Mesendoderm (in vitro differentiated cells): ENCODE results near the gene TMEM178B.
"Not testable (repeated sequence)": the region's sequence is repeated elsewhere in the genome, so short reads cannot be mapped to it uniquely, and the experiment has no call there.

ENCODE experiments used
- DNase-seq: peaks from one replicate; pipeline ENCODE4 v3.0.0; 2013
- H2AK5ac ChIP-seq: 2 replicates; pipeline ENCODE4 v1.6.1; 2013; ENCODE audit warnings: low read length, inconsistent platforms
- H2BK120ac ChIP-seq: 2 replicates; pipeline ENCODE4 v1.6.1; 2013; ENCODE audit warnings: low read depth, mild to moderate bottlenecking, low read length, moderate library complexity, mixed read lengths
- H2BK15ac ChIP-seq: replicated peaks from 2 replicates; pipeline ENCODE4 v1.6.1; 2013; ENCODE audit warnings: low read depth, mild to moderate bottlenecking, moderate library complexity
- H2BK5ac ChIP-seq: 2 replicates; pipeline ENCODE4 v1.6.1; 2013; ENCODE audit warnings: low read length, inconsistent platforms
- H3K18ac ChIP-seq: 2 replicates; pipeline ENCODE4 v1.6.1; 2013; ENCODE audit warnings: mild to moderate bottlenecking, low read length, mixed read lengths
- H3K23ac ChIP-seq: one replicate; pipeline ENCODE4 v1.6.1; 2013; ENCODE audit warnings: low read length
- H3K27ac ChIP-seq: 2 replicates; pipeline ENCODE4 v1.5.1; 2013; ENCODE audit warnings: low read depth, mild to moderate bottlenecking, inconsistent platforms, low read length, moderate library complexity
- H3K27me3 ChIP-seq: 2 replicates; pipeline ENCODE4 v1.6.1; 2013; ENCODE audit warnings: low read length, control low read depth, mild to moderate bottlenecking, inconsistent platforms; ENCODE audit not compliant: insufficient read depth, poor library complexity
- H3K36me3 ChIP-seq: 2 replicates; pipeline ENCODE4 v1.6.1; 2013; ENCODE audit warnings: low read length, inconsistent platforms; ENCODE audit not compliant: control insufficient read depth, insufficient read depth
- H3K4ac ChIP-seq: one replicate; pipeline ENCODE4 v1.6.1; 2013; ENCODE audit warnings: low read depth, mild to moderate bottlenecking, low read length, moderate library complexity
- H3K4me1 ChIP-seq: 2 replicates; pipeline ENCODE4 v1.6.1; 2013; ENCODE audit warnings: low read depth, low read length, inconsistent platforms; ENCODE audit not compliant: control insufficient read depth
- H3K4me2 ChIP-seq: 2 replicates; pipeline ENCODE4 v1.6.1; 2013; ENCODE audit warnings: low read length
- H3K4me3 ChIP-seq: 2 replicates; pipeline ENCODE4 v1.5.1; 2013; ENCODE audit warnings: mild to moderate bottlenecking, low read length
- H3K56ac ChIP-seq: one replicate; pipeline ENCODE4 v1.6.1; 2013; ENCODE audit warnings: low read length
- H3K79me1 ChIP-seq: 2 replicates; pipeline ENCODE4 v1.6.1; 2013; ENCODE audit warnings: low read length, inconsistent platforms
- H3K79me2 ChIP-seq: 2 replicates; pipeline ENCODE4 v1.6.1; 2013; ENCODE audit warnings: mild to moderate bottlenecking, low read length; ENCODE audit not compliant: control insufficient read depth, insufficient read depth
- H3K9ac ChIP-seq: 2 replicates; pipeline ENCODE4 v1.6.1; 2013; ENCODE audit warnings: low read length, inconsistent platforms
- H4K5ac ChIP-seq: one replicate; pipeline ENCODE4 v1.6.1; 2013; ENCODE audit warnings: low read length
- H4K8ac ChIP-seq: one replicate; pipeline ENCODE4 v1.6.1; 2013; ENCODE audit warnings: low read depth, mild to moderate bottlenecking, control low read depth, low read length, moderate library complexity
- WGBS: extraction: QIAGEN DNeasy Blood & Tissue Kit; methylation state at CpG from one replicate; pipeline ENCODE4 v1.1.7; 2013; ENCODE audit warnings: low lambda C conversion rate, missing lambda C conversion rate; ENCODE audit not compliant: insufficient coverage; ENCODE audit errors: extremely low coverage; 5-methylcytosine and 5-hydroxymethylcytosine counted together

Gene TMEM178B

GRCh38 chr7:141102436-141102835 is 28.6 kb downstream of the TMEM178B start:
- H3K4me2 ChIP-seq, result no peak overlapping the region
- no peak overlapping the region for H3K56ac ChIP-seq
- no peak overlapping the region for H3K27ac ChIP-seq
- H3K27me3 ChIP-seq, result no peaks in the 10 kb centered on the region
- H2BK5ac ChIP-seq, result no peak overlapping the region
- H2AK5ac ChIP-seq, result no peak overlapping the region
- H3K4me1 ChIP-seq, result no peaks in the 10 kb centered on the region
- DNase-seq, result no peak
- no peak overlapping the region for H3K4me3 ChIP-seq
- no peak overlapping the region for H2BK15ac ChIP-seq
- no peaks in the 10 kb centered on the region for H3K79me1 ChIP-seq
- H3K9ac ChIP-seq, result no peak overlapping the region
- H3K79me2 ChIP-seq, result no peaks in the 10 kb centered on the region
- H2BK120ac ChIP-seq, result no peak overlapping the region
- no peak overlapping the region for H4K8ac ChIP-seq
- no peak overlapping the region for H3K18ac ChIP-seq
- H4K5ac ChIP-seq, result no peak overlapping the region
- H3K23ac ChIP-seq, result no peak overlapping the region
- no peak overlapping the region for H3K4ac ChIP-seq
- no CpG with 5 or more reads among the region's 2 CpGs for WGBS
- H3K36me3 ChIP-seq, result no peaks in the 10 kb centered on the region

DNA sequence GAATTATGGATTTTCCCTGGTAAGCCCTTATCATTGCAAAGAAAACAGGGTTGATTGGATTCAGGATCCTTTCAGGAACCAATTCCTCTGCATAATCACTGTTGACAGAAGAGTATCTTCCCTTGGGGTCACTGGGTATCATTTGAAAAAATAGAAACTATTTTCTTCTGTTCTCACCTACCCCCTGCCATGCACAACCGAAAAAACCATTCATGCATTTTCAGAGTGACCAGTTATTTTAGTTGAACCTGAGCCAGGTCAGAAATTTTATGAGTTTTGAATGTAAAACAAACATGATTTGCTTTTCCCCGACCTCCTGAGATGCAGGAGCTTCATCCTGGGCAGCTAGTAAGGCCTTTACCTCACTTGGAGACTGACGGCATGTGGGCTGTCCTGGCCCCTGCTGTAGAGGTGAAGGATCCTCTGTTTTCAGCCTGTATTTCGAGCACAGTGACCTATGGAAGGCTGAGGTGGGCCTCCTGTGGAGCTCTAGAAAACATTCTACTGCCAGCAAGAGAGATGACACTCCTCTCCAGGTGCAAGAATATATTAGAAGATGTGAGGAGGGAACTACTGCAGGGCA is 30.1 kb downstream of the TMEM178B start:
- no peak overlapping the region for H3K4ac ChIP-seq
- H3K9ac ChIP-seq, result no peak overlapping the region
- H3K23ac ChIP-seq, result no peak overlapping the region
- H3K4me3 ChIP-seq, result no peak overlapping the region
- H2AK5ac ChIP-seq, result no peak overlapping the region
- H3K27me3 ChIP-seq, result no peaks in the 10 kb centered on the region
- H3K36me3 ChIP-seq, result no peaks in the 10 kb centered on the region
- no peak overlapping the region for H3K56ac ChIP-seq
- H3K4me1 ChIP-seq, result no peaks in the 10 kb centered on the region
- H2BK15ac ChIP-seq, result no peak overlapping the region
- H4K8ac ChIP-seq, result no peak overlapping the region
- DNase-seq, result no peak
- H3K18ac ChIP-seq, result no peak overlapping the region
- H3K4me2 ChIP-seq, result no peak overlapping the region
- WGBS, result no CpG with 5 or more reads among the region's 4 CpGs
- no peak overlapping the region for H4K5ac ChIP-seq
- no peaks in the 10 kb centered on the region for H3K79me1 ChIP-seq
- H2BK120ac ChIP-seq, result no peak overlapping the region
- no peaks in the 10 kb centered on the region for H3K79me2 ChIP-seq
- H3K27ac ChIP-seq, result no peak overlapping the region
- H2BK5ac ChIP-seq, result no peak overlapping the region

- Histone ChIP-seq H3K4me3 (no peak overlapping the region), H2BK5ac (no peak overlapping the region), H3K27ac (no peak overlapping the region), H4K5ac (no peak overlapping the region), H4K8ac (no peak overlapping the region), H3K27me3 (no peaks in the 10 kb centered on the region), H3K23ac (no peak overlapping the region), H2BK120ac (no peak overlapping the region), H3K4me2 (no peak overlapping the region), H2AK5ac (no peak overlapping the region), H3K4me1 (no peaks in the 10 kb centered on the region), H3K4ac (no peak overlapping the region), H3K9ac (no peak overlapping the region), H2BK15ac (no peak overlapping the region), H3K56ac (no peak overlapping the region), H3K36me3 (no peaks in the 10 kb centered on the region), H3K79me2 (no peaks in the 10 kb centered on the region), H3K79me1 (no peaks in the 10 kb centered on the region), H3K18ac (no peak overlapping the region)
- no CpG with 5 or more reads among the region's 1 CpG for WGBS
- DNase-seq, result no peak
These were observed 39.3 kb downstream of the TMEM178B start for GRCh38 chr7:141113131-141113530.

- Histone ChIP-seq H4K8ac (no peak overlapping the region), H2BK15ac (no peak overlapping the region), H3K9ac (no peak overlapping the region), H3K79me1 (no peaks in the 10 kb centered on the region), H3K18ac (no peak overlapping the region), H3K27ac (no peak overlapping the region), H3K4me3 (no peak overlapping the region), H2BK5ac (no peak overlapping the region), H3K27me3 (no peaks in the 10 kb centered on the region), H3K4me1 (no peaks in the 10 kb centered on the region), H3K23ac (no peak overlapping the region), H3K36me3 (no peaks in the 10 kb centered on the region), H3K79me2 (no peaks in the 10 kb centered on the region), H3K4ac (no peak overlapping the region), H3K4me2 (no peak overlapping the region), H2BK120ac (no peak overlapping the region), H4K5ac (no peak overlapping the region), H3K56ac (no peak overlapping the region), H2AK5ac (no peak overlapping the region)
- no CpG with 5 or more reads among the region's 2 CpGs for WGBS
- no peak for DNase-seq
These were observed 40.3 kb downstream of the TMEM178B start for GRCh38 chr7:141114029-141114664.

- Histone ChIP-seq H4K8ac (no peak overlapping the region), H3K4me3 (no peak overlapping the region)
These were observed 42.1 kb downstream of the TMEM178B start for GRCh38 chr7:141115965-141116364.

GRCh38 chr7:141116661-141117060 is 42.8 kb downstream of the TMEM178B start:
- H3K79me2 ChIP-seq, H3K79me1 ChIP-seq, H2AK5ac ChIP-seq, H3K4me2 ChIP-seq, H4K8ac ChIP-seq, H3K27me3 ChIP-seq, DNase-seq, H3K56ac ChIP-seq, H4K5ac ChIP-seq, H2BK5ac ChIP-seq, H3K4me3 ChIP-seq, H3K23ac ChIP-seq, H3K27ac ChIP-seq, H3K4ac ChIP-seq, H3K36me3 ChIP-seq, H3K4me1 ChIP-seq, H3K18ac ChIP-seq, H2BK15ac ChIP-seq, H2BK120ac ChIP-seq, H3K9ac ChIP-seq: not testable (repeated sequence)
- no CpG with 5 or more reads among the region's 2 CpGs for WGBS

More at GRCh38 chr7:141115965-141116364, 42.1 kb downstream of the TMEM178B start:
- H4K5ac ChIP-seq, result no peak overlapping the region
- H2BK15ac ChIP-seq, result no peak overlapping the region
- no peak overlapping the region for H3K56ac ChIP-seq
- H3K4me1 ChIP-seq, result no peaks in the 10 kb centered on the region
- no peak overlapping the region for H3K9ac ChIP-seq
- no peaks in the 10 kb centered on the region for H3K79me2 ChIP-seq
- no peak overlapping the region for H2BK120ac ChIP-seq
- no peak overlapping the region for H2BK5ac ChIP-seq
- no peak overlapping the region for H3K4ac ChIP-seq
- H3K36me3 ChIP-seq, result no peaks in the 10 kb centered on the region
- H3K27ac ChIP-seq, result no peak overlapping the region
- no peak overlapping the region for H3K18ac ChIP-seq
- no CpG with 5 or more reads among the region's 3 CpGs for WGBS
- no peak overlapping the region for H3K4me2 ChIP-seq
- H3K27me3 ChIP-seq, result no peaks in the 10 kb centered on the region
- H3K23ac ChIP-seq, result no peak overlapping the region
- no peak overlapping the region for H2AK5ac ChIP-seq
- H3K79me1 ChIP-seq, result no peaks in the 10 kb centered on the region
- DNase-seq, result no peak
